Measurements from ENCODE around the gene FHL1.

- TF ChIP-seq CTCF (IDR thresholded peaks at IDR 0.05) (no peak), JUND (IDR thresholded peaks at IDR 0.05) (no peak), TAF1 (IDR thresholded peaks at IDR 0.05; ENCODE audit: borderline replicate concordance, low read depth, low read length) (no peak), RXRA (IDR thresholded peaks at IDR 0.05; ENCODE audit: borderline replicate concordance, low read depth) (no peak), REST (IDR thresholded peaks at IDR 0.05; ENCODE audit: low read depth, low read length) (no peak), SMC3 (IDR thresholded peaks at IDR 0.05; ENCODE audit: low read depth, low read length) (no peak), EZH2phosphoT487 (IDR thresholded peaks at IDR 0.05; ENCODE audit: borderline replicate concordance, low read depth) (no peak), EP300 (IDR thresholded peaks at IDR 0.05; ENCODE audit: borderline replicate concordance in 1 of 2, low read depth in 1 of 2, low read length in 1 of 2) (no peak)
Observed at GRCh38 chrX:136186023-136186413, 38.7 kb downstream of the FHL1 start.
